GM12878 (cell line): ENCODE results near the gene CLDN14. TPM values are rescaled to one million over a fixed set of nuclear protein-coding genes. Genes with fewer than 3 reads are reported as not detected.

Source experiments
- ATAC-seq: fragments of 200-7000 bp; cut with Tn5 transposase; 3 replicates; pipeline ENCODE4 v1.9.1; 2020; ENCODE audit warnings: mild to moderate bottlenecking, moderate library complexity
- BruUV-seq: library from RNA; stranded (reverse); fragments of 400-500 nt; replicated peaks from 2 replicates; lab custom pipeline; 2021; lab: Mats Ljungman, UMichigan
- CTCF ChIA-PET: fragments of 300-600 bp; sonication (Branson Sonifier 250); formaldehyde crosslinking; extraction: SDS; loops from one replicate; lab custom pipeline; 2021; ENCODE audit warnings: inconsistent platforms; lab: Yijun Ruan, JAX
- POLR2A ChIA-PET: fragments of 350-600 bp; formaldehyde crosslinking; extraction: SDS; loops from one replicate; lab custom pipeline; 2021; ENCODE audit warnings: inconsistent platforms; lab: Charles Lee
- RAD21 ChIA-PET: fragments of 300-600 bp; sonication (Branson Sonifier 250); formaldehyde crosslinking; loops from one replicate; lab custom pipeline; 2023; ENCODE audit warnings: antibody characterized with exemption; ENCODE audit not compliant: unreplicated experiment; lab: Charles Lee
- SMC1A ChIA-PET: fragments of 300-600 bp; sonication (Branson Sonifier 250); formaldehyde crosslinking; loops from one replicate; lab custom pipeline; 2023; ENCODE audit not compliant: unreplicated experiment, uncharacterized antibody; lab: Charles Lee
- DNase-seq: peaks from one replicate; pipeline ENCODE4 v3.0.0-alpha.2; 2011; ENCODE audit warnings: low read depth, low spot score
- FAIRE-seq: peaks from 3 replicates; lab custom pipeline; 2011; peaks lifted over from hg19 to GRCh38; lab: Jason Lieb, UNC
- H2AFZ ChIP-seq: 2 replicates; pipeline ENCODE4 v1.6.0; 2011; ENCODE audit warnings: low read depth, low read length, control low read depth; ENCODE audit not compliant: control insufficient read depth
- H3K27ac ChIP-seq: 2 replicates; pipeline ENCODE4 v1.5.1; 2011; ENCODE audit warnings: control low read depth; ENCODE audit not compliant: control insufficient read depth, insufficient read depth
- H3K27me3 ChIP-seq, 2 experiments: replicated peaks in 1 of 2; 2 replicates each; pipeline versions ENCODE4 v1.6.0 to v1.6.1; 2011; ENCODE audit warnings: low read length in 1 of 2; ENCODE audit not compliant: control insufficient read depth in 2 of 2, insufficient read depth in 2 of 2
- H3K36me3 ChIP-seq, 2 experiments: 2 replicates each; pipeline ENCODE4 v1.5.1; 2011; ENCODE audit warnings: low read length in 1 of 2; ENCODE audit not compliant: control insufficient read depth in 2 of 2, insufficient read depth in 2 of 2
- H3K4me1 ChIP-seq: 2 replicates; pipeline ENCODE4 v1.6.1; 2011; ENCODE audit warnings: mild to moderate bottlenecking, low read length, moderate library complexity, mixed read lengths; ENCODE audit not compliant: control insufficient read depth, insufficient read depth
- H3K4me2 ChIP-seq: 2 replicates; pipeline ENCODE4 v1.6.0; 2011; ENCODE audit warnings: control low read depth; ENCODE audit not compliant: control insufficient read depth, insufficient read depth
- H3K4me3 ChIP-seq: fragments of 200-600 bp; sonication (generic); 2 replicates; pipeline ENCODE4 v1.5.1; 2016
- H3K79me2 ChIP-seq: 2 replicates; pipeline ENCODE4 v1.6.0; 2011; ENCODE audit warnings: low read length; ENCODE audit not compliant: control insufficient read depth, insufficient read depth
- H3K9ac ChIP-seq: 2 replicates; pipeline ENCODE4 v1.8.0; 2011; ENCODE audit warnings: low read length, control low read depth, mixed read lengths; ENCODE audit not compliant: control insufficient read depth, insufficient read depth
- H3K9me3 ChIP-seq: replicated peaks from 3 replicates; pipeline ENCODE4 v1.5.1; 2011; ENCODE audit warnings: mild to moderate bottlenecking, low read length; ENCODE audit not compliant: control insufficient read depth, insufficient read depth
- H4K20me1 ChIP-seq: 2 replicates; pipeline ENCODE4 v1.6.0; 2011; ENCODE audit not compliant: control insufficient read depth, insufficient read depth
- BACH1 ChIP-seq: fragments of 450-650 bp; IDR thresholded peaks from 2 replicates; pipeline ENCODE4 v1.6.1; 2017; ENCODE audit warnings: mild to moderate bottlenecking, borderline replicate concordance
- ETV6 ChIP-seq, 2 experiments: fragments of 450-650 bp in 1 of 2; IDR thresholded peaks in 1 of 2; conservative IDR thresholded peaks in 1 of 2; 2 replicates each; pipeline ENCODE4 v1.6.1; 2014; ENCODE audit warnings: antibody characterized with exemption in 1 of 2, borderline replicate concordance in 1 of 2, low read depth in 1 of 2, mild to moderate bottlenecking in 1 of 2, moderate library complexity in 1 of 2
- KLF5 ChIP-seq: fragments of 450-650 bp; IDR thresholded peaks from 2 replicates; pipeline ENCODE4 v1.6.1; 2014; ENCODE audit warnings: mild to moderate bottlenecking; ENCODE audit not compliant: partially characterized antibody
- MEF2A ChIP-seq: IDR thresholded peaks from 2 replicates; pipeline ENCODE4 v1.6.1; 2011; ENCODE audit warnings: low read depth, mild to moderate bottlenecking, low read length, moderate library complexity; ENCODE audit not compliant: insufficient read depth
- SREBF1 ChIP-seq: IDR thresholded peaks from 2 replicates; pipeline ENCODE4 v1.6.1; 2012; ENCODE audit warnings: mild to moderate bottlenecking, low read length
- WRNIP1 ChIP-seq: IDR thresholded peaks from 2 replicates; pipeline ENCODE4 v1.6.1; 2011; ENCODE audit warnings: low read depth, low read length, improper control_type of control experiment, borderline replicate concordance
- ZNF592 ChIP-seq: fragments of 450-650 bp; IDR thresholded peaks from 2 replicates; pipeline ENCODE4 v1.6.1; 2017; ENCODE audit warnings: mild to moderate bottlenecking, moderate library complexity
- WGBS: methylation state at CpG from one replicate; pipeline ENCODE4 v1.1.6; 2016; ENCODE audit warnings: low lambda C conversion rate; ENCODE audit not compliant: insufficient replicate concordance, insufficient coverage; ENCODE audit errors: missing lambda C conversion rate; 5-methylcytosine and 5-hydroxymethylcytosine counted together
- in situ Hi-C: fragments of 300-500 bp; cut with MboI; formaldehyde crosslinking; loops from 9 replicates; pipeline ENCODE4 v1.14.3; 2018; ENCODE audit warnings: mixed read lengths
- intact Hi-C: fragments of 100-400 bp; cut with micrococcal nuclease; formaldehyde crosslinking; loops from one replicate; pipeline ENCODE4 v1.14.2; 2022; ENCODE audit not compliant: unreplicated experiment
- polyA plus RNA-seq, 11 experiments: library from polyadenylated mRNA; depleted of rRNA in 4 of 11; unstranded in 6 of 11; stranded (reverse) in 5 of 11; fragments of >200 nt; fragmentation: Nextera tagmentation in 4 of 11; fragmentation: Illumina TruSeq in 1 of 11; extraction: Ambion mirVana in 4 of 11; extraction: Trizol in 1 of 11; gene quantifications; 1 replicate in 1 of 11; 2 replicates in 10 of 11; pipeline versions ENCODE4 v1.2.1 to v1.2.3, GENCODE V29; 2011 to 2016; ENCODE audit warnings: inconsistent platforms in 2 of 11, missing spikeins in 2 of 11, low read depth in 1 of 11
- total RNA-seq, 4 experiments: library from RNA; depleted of rRNA in 3 of 4; stranded (reverse); fragments of >200 nt in 3 of 4; fragmentation: Illumina TruSeq in 1 of 4; extraction: Trizol in 1 of 4; gene quantifications; 2 replicates each; pipeline versions ENCODE4 v1.2.1 to v1.2.3, GENCODE V29; 2013 to 2021
- TF ChIP-seq, protein P1 (sequence below): IDR thresholded peaks from 2 replicates; pipeline ENCODE4 v1.6.1; 2012; ENCODE audit warnings: mild to moderate bottlenecking, low read depth, low read length

CLDN14 gene
- total and polyA plus RNA-seq, 10 of the 15 experiments (the other 5 are each of a cell fraction or from before 2014, with no cell fraction given): 0.90 to 19.4 (median 6.6) TPM

DNA sequence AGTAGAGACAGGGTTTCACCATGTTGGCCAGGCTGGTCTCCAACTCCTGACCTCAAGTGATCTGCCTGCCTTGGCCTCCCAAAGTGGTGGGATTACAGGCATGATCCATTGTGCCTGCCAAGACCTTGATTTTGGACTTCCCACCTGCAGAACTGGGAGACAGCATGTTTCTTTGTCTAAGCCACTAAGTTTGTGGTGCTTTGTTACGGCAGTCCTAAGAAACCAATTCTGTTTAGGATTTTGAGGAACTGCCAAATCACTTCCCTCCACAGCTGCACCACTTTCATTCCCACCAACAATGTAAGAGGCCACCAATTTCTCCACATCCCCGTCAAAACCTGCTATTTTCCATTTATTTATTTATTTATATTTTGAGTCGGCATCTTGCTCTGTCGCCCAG is 48.7 kb downstream of the CLDN14 start (continued):
- TF ChIP-seq, protein P1, sequence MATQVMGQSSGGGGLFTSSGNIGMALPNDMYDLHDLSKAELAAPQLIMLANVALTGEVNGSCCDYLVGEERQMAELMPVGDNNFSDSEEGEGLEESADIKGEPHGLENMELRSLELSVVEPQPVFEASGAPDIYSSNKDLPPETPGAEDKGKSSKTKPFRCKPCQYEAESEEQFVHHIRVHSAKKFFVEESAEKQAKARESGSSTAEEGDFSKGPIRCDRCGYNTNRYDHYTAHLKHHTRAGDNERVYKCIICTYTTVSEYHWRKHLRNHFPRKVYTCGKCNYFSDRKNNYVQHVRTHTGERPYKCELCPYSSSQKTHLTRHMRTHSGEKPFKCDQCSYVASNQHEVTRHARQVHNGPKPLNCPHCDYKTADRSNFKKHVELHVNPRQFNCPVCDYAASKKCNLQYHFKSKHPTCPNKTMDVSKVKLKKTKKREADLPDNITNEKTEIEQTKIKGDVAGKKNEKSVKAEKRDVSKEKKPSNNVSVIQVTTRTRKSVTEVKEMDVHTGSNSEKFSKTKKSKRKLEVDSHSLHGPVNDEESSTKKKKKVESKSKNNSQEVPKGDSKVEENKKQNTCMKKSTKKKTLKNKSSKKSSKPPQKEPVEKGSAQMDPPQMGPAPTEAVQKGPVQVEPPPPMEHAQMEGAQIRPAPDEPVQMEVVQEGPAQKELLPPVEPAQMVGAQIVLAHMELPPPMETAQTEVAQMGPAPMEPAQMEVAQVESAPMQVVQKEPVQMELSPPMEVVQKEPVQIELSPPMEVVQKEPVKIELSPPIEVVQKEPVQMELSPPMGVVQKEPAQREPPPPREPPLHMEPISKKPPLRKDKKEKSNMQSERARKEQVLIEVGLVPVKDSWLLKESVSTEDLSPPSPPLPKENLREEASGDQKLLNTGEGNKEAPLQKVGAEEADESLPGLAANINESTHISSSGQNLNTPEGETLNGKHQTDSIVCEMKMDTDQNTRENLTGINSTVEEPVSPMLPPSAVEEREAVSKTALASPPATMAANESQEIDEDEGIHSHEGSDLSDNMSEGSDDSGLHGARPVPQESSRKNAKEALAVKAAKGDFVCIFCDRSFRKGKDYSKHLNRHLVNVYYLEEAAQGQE: no peak
- no peak for TF ChIP-seq ETV6 (conservative IDR thresholded peaks at IDR 0.05 in 1 of 2, IDR thresholded peaks at IDR 0.05 in 1 of 2; ENCODE audit: borderline replicate concordance in 1 of 2, low read depth in 1 of 2)
- TF ChIP-seq, all 136 proteins: peak for 0

- ChIA-PET SMC1A (no interaction called here), CTCF (interaction anchor here (1.3 to 2.1 kb wide), 2 partner anchors 70 to 157 kb away, joined by 4 to 5 read pairs; no protein-coding TSS in a partner anchor), POLR2A (interaction anchor here (1.2 kb wide), 1 partner anchor 40 kb away, joined by 3 read pairs; no protein-coding TSS in a partner anchor), RAD21 (interaction anchor here (1.1 kb wide), 1 partner anchor 291 kb away, joined by 4 read pairs; no protein-coding TSS in a partner anchor)
- no peak for DNase-seq
- Histone ChIP-seq H3K79me2 (no peaks in the 10 kb centered on the region), H3K27me3 (no peaks in the 10 kb centered on the region), H3K36me3 (no peaks in the 10 kb centered on the region), H3K4me2 (no peak overlapping the region), H4K20me1 (no peaks in the 10 kb centered on the region), H3K4me1 (no peaks in the 10 kb centered on the region; the same call in 1 of the 2 replicates), H3K4me3 (no peak overlapping the region), H2AFZ (no peak overlapping the region), H3K27ac (no peak overlapping the region), H3K9me3 (no peaks in the 10 kb centered on the region), H3K9ac (no peak overlapping the region)
- FAIRE-seq: no peak
- TF ChIP-seq ZNF592: no peak
- no peak for TF ChIP-seq MEF2A
- no peak for TF ChIP-seq WRNIP1
- TF ChIP-seq BACH1: no peak
- TF ChIP-seq SREBF1: no peak
- no peak for TF ChIP-seq KLF5
- no peak for ATAC-seq
- in situ Hi-C loops: no loop called here
- 86% methylated on average over 4 of the region's 4 CpGs for WGBS
- intact Hi-C loops: no loop called here
- BruUV-seq: no TSS peak
Observed at GRCh38 chr21:36430841-36431240, 49.1 kb downstream of the CLDN14 start.
